MM.1S (cell line): Measurements from ENCODE around the gene LMBR1.

Experiments used
- CTCF ChIP-seq: fragments of 300-600 bp; sonication (generic); IDR thresholded peaks from 2 replicates; pipeline ENCODE4 v1.5.1; 2016; ENCODE audit warnings: antibody characterized with exemption, low read length, mixed read lengths
- EZH2phosphoT487 ChIP-seq: fragments of 300-600 bp; sonication (generic); IDR thresholded peaks from 2 replicates; pipeline ENCODE4 v1.6.1; 2018; ENCODE audit warnings: antibody characterized with exemption, low read length

GRCh38 chr7:156684251-156684650 is 208.7 kb downstream of the LMBR1 start:
- TF ChIP-seq CTCF (no peak), EZH2phosphoT487 (no peak)
